ENCODE data around the gene FGFBP1.

The FGFBP1 gene

GRCh38 chr4:15910155-15910940 is 28.2 kb downstream of the FGFBP1 start:
- peak; percentile 18 for DNase-seq

GRCh38 chr4:15907430-15907829 is 31.1 kb downstream of the FGFBP1 start:
- no peak for DNase-seq

GRCh38 chr4:15906020-15906443 is 32.5 kb downstream of the FGFBP1 start:
- peak; percentile 21 for DNase-seq

GRCh38 chr4:15902746-15903145 is 35.8 kb downstream of the FGFBP1 start:
- no peak for DNase-seq

- no peak for DNase-seq
These were observed 36.5 kb downstream of the FGFBP1 start for GRCh38 chr4:15901998-15902397.

- no peak for DNase-seq
These were observed 37.5 kb downstream of the FGFBP1 start for GRCh38 chr4:15901007-15901406.

- no peak for DNase-seq
These were observed 39.0 kb downstream of the FGFBP1 start for GRCh38 chr4:15899511-15899910.

- no peak for DNase-seq
These were observed 39.6 kb downstream of the FGFBP1 start for GRCh38 chr4:15898902-15899301.

- no peak for DNase-seq
These were observed 41.0 kb downstream of the FGFBP1 start for GRCh38 chr4:15897577-15897976.

- no peak for DNase-seq
These were observed 43.3 kb downstream of the FGFBP1 start for GRCh38 chr4:15894921-15895916.

GRCh38 chr4:15894393-15894792 is 44.1 kb downstream of the FGFBP1 start:
- DNase-seq: no peak

GRCh38 chr4:15893962-15894361 is 44.6 kb downstream of the FGFBP1 start:
- no peak for DNase-seq

GRCh38 chr4:15891312-15891711 is 47.2 kb downstream of the FGFBP1 start:
- no peak for DNase-seq

GRCh38 chr4:15890246-15890829 is 48.2 kb downstream of the FGFBP1 start:
- no peak for DNase-seq

GRCh38 chr4:15888515-15888914 is 50.0 kb downstream of the FGFBP1 start:
- DNase-seq: no peak
